Stimulated activated CD4-positive, alpha-beta T cell treated with anti-CD3 and anti-CD28 coated beads, Interleukin-12 subunit alpha, Interleukin-12 subunit beta, amount 100 ng/mL, for 48 hours (primary cell): ENCODE measurements around the gene ADNP.
"Not testable (repeated sequence)": the region's sequence is repeated elsewhere in the genome, so short reads cannot be mapped to it uniquely, and the experiment has no call there.

Experiments used
- DNase-seq, 3 donors: peaks; one replicate each; pipeline ENCODE4 v3.0.0-alpha.2; 2020; ENCODE audit warnings: low read depth in 2 of 3, low spot score in 1 of 3

Gene ADNP

GRCh38 chr20:50903353-50904051 lies 27.7 kb downstream of the ADNP start:
- no peak for DNase-seq

DNA sequence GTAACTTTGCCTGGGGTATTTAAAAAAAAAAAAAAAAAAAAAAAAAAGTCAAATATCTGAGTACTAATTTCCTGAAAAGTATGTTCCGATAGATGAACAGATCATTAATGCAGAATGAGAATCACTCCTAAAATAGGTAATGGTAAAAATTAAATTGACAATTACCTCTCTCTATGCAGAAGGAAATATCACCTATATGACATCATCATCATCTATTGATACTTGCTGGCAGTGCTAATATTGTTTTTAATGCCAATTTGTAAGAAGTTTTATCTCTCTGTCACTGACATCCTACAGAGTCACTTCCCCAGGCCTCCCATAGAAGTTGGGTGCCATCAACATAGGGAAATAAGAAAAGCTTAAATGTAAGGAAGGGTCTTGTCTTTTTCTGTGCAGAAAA lies 29.9 kb downstream of the ADNP start:
- DNase-seq: no peak

GRCh38 chr20:50900261-50900660 lies 31.0 kb downstream of the ADNP start:
- DNase-seq: no peak

GRCh38 chr20:50898475-50898874 lies 32.8 kb downstream of the ADNP start:
- no peak for DNase-seq

GRCh38 chr20:50895111-50895830 lies 36.0 kb downstream of the ADNP start:
- no peak for DNase-seq

DNA sequence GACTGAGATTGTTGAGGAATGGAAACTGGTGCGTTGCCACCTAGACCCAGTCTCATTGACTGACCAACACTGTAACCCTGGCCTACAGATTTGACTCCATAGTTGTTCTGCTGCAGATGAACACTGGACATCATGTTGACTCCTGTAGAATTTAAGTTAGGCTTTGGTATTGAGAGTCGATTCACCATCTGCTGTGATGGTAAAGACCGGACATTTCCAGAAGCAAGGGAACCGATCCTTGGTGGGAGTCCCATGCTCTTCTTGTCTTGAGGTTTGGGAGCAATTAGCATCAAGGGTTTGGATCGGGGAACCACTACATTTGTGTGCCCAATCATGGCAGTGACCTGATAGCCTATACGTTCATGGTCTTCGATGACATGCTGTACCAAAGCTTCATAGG lies 37.6 kb downstream of the ADNP start:
- no peak for DNase-seq

DNA sequence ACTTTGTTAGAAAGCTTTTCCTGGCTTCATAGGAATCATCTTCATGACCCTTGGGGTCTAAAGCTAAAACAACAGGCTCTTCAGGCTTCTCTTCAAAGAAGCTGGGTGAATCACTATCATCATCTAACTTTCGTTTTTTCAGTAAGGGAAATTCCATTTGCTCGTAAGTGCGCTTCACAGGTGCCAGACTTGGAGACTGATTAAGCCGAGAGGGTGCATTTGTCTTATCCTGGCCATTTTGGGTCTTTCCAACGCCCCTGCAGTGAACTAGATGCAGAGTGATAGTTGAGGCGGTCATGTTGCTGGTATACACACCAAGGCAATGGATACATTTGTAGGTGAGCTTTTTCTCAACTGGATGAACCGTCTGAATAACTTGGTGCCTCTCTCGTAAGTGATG lies 38.8 kb downstream of the ADNP start:
- DNase-seq: no peak

GRCh38 chr20:50891138-50891537 lies 40.1 kb downstream of the ADNP start:
- DNase-seq: no peak

- DNase-seq: no peak
Measured at GRCh38 chr20:50887576-50887975, 43.7 kb downstream of the ADNP start.

DNA sequence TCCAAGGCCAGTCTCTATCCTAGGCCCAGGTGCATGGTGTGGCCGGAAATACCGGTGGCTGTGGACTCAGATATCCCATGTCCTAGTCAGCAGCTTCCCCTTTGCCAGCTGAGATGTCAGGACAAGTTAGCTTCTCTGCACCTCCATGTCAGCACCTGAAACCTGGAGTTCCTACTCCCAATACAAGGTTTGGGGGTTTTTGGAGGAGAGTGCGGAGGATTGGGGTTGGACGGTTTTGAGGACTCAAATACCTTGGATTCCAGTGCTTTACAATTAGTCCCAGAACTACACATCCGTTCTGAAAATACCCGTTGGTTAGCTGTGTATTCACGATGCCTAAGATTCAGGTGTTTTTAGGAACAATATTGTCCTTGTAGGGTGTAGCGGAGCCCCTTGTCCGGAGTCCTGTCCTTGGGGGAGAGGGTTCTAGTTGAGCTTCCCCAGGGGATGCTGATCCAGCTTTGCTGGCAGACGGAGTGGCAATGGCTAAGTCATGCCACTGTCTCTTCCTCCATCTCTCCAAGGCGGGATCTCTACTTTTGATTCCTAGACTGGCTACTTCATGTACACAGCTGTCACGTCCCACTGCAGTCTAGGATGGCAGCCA lies 45.0 kb downstream of the ADNP start:
- DNase-seq: no peak

DNA sequence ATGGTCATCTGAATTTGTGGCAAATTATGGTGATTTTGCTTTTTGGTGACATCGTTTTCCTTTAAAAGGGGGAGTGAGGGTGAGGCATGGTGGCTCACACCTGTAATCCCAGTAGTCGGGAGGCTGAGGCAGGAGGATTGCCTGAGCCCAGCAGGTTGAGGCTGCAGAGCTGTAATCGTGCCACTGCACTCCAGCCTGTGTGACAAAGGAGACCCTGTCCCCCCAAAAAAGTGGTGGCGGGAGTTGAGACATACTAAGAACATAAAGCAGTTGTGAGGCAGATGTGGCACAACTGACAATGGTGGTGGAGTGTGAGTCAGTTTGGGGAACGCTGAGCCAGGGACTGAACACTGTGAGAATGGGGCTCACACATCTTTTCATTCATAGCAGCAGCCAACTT lies 45.5 kb downstream of the ADNP start:
- no peak for DNase-seq

DNA sequence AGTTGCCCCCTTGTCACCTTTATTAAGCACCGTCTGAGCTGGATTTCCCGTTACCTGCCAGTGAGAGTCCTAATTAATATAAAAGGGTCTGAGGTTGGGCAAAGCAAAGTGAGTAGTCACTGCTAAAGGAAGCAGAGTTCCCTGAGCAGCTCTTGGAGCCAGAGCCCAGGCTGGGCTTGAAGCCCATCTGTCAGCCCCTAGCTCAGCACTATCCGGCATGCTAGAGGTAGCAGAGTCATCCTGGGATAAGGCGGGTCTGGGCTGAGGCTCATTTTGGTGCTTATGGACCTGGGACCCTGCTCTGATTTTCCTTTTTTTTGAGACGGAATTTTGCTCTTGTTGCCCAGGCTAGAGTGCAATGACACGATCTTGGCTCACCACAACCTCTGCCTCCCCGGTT lies 46.2 kb downstream of the ADNP start:
- DNase-seq: no peak

GRCh38 chr20:50883856-50884255 lies 47.4 kb downstream of the ADNP start:
- DNase-seq: no peak

- not testable (repeated sequence) for DNase-seq
Measured at GRCh38 chr20:50881759-50882424, 49.3 kb downstream of the ADNP start.

GRCh38 chr20:50879649-50880550 lies 51.3 kb downstream of the ADNP start:
- no peak for DNase-seq

DNA sequence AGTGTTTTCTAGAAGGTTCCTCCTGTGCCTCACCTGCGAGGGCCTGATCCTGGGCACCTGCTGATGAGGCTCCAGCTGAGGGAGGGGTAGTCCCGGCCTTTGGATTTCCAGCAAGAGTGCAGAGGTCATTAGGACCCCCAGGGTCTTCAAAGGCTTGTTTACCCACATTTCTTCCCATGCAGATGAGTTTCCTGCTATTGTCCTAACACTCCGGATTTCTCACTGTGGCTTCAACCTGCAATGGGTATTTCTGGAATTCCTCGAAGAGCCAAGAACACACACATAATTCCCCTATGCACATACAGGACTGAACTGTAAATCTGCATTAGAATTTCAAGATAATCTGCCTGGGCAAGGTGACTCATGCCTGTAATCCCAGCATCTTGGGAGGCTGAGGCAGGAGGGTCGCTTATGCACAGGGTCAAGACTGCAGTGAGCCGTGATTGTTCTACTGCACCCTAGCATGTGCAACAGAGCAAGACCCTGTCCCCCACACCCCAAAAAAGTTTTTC lies 53.9 kb downstream of the ADNP start:
- DNase-seq: no peak

- DNase-seq: no peak
Measured at GRCh38 chr20:50876816-50877215, 54.4 kb downstream of the ADNP start.

DNA sequence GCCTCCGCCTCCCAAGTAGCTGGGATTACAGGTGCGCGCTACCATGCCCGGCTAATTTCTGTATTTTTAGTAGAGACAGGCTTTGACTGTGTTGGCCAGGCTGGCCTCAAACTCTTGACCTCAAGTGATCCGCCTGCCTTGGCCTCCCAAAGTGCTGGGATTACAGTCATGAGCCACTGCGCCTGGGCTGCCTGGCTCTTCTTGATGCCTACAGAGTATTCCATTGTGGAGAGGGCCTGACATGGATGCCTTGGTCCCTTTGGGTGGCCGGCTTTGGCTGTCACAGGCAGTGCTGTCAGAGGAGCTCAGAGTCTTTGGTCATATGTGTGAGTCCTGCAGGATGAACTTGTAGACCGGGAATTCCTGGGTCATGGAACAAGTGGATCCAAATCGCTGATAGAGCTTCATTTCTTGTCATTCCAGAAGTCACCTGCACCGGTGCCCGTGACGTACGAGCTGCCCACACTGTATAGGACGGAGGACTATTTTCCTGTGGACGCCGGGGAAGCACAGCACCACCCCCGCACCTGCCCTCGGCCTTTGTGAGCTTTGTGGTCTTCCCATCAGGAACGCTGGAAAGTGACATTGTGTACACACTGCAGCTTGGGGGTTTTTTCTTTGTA lies 55.1 kb downstream of the ADNP start:
- no peak for DNase-seq

DNA sequence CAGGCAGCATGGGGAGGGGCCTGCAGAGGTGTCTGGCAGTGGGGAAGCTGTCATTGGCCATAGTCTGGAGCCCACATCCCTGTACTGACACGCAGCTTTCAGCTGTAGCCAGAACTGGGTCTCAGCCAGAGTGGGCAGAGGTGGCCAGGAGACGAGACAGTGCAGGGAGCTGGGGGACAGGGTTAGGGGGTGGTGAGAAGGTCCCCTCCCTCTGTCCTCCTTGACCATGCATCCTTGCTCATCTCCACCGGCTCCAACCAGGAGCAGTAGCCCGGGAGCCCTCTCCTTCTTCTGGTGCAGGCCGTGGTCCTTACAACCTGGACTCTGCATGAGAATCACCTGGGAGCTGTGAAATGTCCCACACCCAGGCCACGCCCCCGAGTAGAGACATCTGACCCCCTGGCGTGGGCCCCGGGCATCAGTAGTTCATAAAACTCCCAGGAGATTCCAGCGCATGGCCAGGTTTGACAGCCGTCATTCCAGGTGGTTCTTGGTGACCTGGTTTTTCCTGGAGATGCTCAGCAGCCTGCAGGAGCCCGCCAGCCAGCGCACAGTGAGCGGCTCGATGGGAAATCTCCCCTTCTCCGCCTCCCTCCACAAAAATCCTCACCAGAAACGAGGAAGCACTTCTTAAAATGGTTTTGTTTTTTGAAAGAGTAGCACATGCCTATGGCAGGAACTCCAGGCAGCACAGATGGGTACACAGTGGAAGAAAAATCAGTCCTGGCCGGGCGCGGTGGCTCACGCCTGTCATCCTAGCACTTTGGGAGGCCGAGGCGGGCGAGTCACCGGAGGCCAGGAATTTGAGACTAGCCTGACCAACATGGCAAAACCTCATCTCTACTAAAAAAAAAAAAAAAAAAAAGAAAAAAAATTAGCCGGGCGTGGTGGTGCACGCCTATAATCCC lies 56.2 kb downstream of the ADNP start:
- no peak for DNase-seq
